GM19099 (cell line): Measurements from ENCODE around the gene CTTNBP2.

Source experiments
- POLR2A ChIP-seq: IDR thresholded peaks from 3 replicates; pipeline ENCODE4 v1.6.1; 2011; ENCODE audit warnings: low read depth; ENCODE audit not compliant: insufficient read length; ENCODE audit errors: extremely low read depth

Gene CTTNBP2

DNA sequence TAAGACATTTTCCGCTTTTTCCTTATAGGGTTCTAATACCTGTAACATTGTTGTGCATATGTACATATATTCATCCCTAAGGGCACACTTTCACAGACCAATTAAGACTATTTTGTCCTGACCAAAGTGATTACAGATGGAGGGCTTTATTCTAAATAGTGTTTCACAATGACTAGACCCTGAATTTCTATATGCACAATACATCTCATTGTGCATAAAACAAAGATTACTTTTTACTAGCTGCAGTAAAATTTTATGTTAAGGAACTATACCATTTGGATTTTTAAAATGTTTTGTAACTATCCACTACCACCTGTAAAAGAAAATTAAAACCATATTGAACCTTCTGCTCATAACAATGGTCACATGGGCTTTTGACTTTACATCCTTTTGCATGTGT lies 87.8 kb downstream of the CTTNBP2 start:
- no peak for TF ChIP-seq POLR2A

DNA sequence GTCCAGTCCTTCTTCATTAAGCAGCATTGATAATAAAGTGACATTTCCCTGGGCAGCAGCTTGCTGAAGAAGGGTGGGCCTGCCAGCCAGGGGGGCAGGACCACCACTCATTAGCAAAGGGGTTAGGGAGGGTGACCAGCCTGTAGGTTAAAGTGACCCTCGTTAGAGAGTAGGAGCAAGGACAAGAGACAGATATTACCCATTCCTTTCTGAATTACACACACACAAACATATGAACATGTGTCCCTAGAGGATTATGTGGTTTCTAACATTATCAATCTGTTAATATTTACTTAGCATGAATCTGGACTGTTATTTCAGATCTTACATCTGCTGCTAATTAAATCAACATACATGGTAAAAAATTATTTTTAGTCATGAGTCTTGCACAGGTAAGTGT lies 88.9 kb downstream of the CTTNBP2 start:
- no peak for TF ChIP-seq POLR2A

DNA sequence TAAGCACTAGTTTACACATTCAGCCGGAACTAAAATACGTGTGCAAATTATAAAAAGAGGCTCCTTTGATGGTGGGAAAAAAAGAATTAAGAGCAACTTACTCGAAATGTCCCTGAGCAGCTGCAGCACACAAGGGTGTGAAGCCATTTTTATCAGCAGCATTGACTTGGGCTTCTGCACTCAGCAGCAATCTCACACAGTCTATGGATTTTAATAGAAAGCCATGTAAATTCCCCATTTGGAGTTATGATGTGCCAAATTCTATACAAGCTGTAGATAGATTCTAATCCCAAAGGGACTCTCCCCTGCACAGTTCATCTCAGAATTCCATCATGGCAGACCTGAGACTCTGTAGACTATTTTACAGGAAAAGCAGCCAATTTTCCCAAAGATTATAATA lies 90.5 kb downstream of the CTTNBP2 start:
- TF ChIP-seq POLR2A = no peak

DNA sequence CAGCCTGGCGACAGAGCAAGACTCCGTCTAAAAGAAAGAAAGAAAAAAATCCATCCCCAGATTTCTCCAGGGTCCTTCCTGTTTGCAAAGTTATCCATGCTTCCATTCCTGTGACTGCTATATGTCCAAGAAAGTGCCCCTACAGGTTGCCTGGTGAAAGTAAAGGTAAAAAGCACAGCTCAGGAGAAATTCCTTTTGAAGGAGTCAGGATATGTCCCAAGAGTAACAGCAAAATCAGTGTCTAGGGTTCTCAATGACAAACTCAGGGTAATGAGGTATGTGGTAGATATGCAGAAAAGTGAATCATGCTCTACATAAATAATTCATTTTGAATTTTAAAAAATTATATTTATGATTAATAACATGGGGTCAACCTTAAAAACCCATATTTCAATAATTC lies 91.5 kb downstream of the CTTNBP2 start:
- TF ChIP-seq POLR2A = no peak

DNA sequence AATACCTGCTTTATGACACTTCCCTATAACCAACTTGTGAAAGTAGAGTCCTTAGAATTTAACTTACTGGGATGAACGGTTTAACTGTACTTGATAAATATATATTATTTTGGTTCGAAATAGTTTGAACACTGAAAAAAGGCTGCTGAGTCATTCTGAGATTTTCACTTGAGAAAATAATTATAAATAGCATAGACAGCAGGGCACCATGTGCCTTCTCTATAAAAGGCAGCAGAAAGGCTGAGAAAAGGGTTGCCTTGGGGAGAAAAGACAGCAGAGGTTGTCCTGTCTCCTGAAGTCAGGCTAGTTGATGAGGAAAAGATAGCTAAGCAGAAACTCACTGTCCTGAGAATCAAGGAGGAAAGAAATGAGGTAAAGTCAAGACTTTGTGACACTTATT lies 92.4 kb downstream of the CTTNBP2 start:
- no peak for TF ChIP-seq POLR2A

DNA sequence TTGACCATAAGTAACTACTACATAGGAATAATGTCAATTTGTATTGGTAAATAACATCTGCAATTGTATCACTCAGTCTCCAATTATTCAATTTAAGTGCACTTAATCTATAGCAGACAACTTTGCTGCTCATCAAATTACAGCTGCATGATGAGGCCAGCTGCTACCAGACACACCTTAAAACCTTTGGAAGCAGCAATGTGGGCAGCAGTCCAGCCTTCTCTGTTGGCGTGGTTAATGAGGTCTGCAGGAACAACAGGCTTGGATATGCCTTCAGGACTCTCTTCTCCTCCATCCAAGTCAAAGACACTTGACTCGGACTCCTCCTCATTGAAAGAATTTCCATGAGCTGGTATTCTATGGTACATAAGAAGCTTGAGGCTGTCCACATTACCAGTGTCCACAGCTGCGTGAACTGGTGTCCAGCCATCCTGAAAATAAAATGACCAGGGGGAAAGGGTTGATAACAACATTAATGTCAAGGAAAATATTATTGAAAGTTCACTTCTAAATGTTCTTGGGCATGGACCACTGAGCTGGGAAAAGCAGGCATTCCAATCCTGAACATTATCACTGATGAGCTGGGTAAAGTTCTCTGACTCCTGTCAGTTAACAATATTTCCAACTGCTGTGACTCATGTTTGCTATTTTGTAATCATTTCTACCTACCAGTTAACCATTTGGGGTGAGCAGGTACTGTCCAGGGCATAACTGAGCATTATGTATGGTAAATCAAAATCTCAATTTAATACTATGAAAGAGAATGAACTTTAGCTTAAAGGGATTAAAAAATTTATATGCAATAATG lies 95.7 kb downstream of the CTTNBP2 start:
- no peak for TF ChIP-seq POLR2A

DNA sequence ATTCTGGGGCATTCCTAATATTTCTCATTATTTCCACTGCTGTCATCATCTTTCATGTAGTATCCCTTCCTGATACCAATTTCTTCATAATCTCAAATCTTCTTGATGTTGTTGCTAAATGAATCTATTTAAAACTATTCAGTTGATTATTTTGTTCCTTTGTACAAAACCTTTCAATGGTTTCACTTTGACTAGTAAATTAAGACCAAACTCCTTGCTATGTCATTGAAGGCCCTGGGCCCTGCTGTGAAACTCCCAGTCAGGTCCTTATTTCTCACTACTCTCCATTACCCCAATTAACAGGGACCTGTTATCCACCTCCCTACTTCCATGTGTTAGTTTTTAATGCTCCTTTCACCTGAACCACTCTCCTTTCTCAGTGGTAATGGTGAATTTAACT lies 97.0 kb downstream of the CTTNBP2 start:
- no peak for TF ChIP-seq POLR2A

DNA sequence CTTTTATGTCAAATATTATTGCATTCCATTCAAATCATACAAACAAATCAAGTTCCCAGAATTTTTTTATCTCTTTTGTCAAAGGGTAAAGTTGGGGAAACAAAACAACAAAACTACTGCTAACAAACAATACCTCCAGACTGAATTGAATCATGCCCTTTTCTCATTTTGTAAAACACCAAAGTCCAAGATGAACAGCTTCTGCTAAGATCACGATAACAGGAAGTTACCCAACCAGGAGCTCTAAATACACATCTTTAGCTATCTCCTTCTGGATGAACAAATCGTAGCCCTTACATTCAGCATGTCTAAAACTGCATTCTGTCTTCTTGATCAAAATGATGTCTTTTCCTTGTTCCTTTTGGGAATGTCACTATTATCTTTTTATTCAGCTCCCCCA lies 97.4 kb downstream of the CTTNBP2 start:
- no peak for TF ChIP-seq POLR2A

DNA sequence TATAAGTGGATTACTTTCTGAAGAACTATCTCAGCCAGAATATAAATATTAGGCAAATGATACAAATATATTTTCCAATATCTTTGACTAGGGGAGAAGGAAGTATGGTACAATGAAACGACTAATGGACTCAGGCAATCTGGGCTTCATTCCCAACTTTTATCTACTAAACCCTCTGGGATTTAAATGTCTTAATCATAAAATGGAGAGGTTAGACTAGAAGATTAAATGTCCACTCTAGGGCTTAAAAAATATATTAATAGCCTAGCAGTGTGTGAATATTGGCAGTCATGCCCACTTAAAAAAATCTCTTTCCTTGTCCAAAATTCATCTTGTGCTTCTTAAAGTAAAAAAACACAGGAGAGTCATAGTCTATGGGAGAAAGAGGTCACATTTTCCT lies 98.3 kb downstream of the CTTNBP2 start:
- TF ChIP-seq POLR2A = no peak

DNA sequence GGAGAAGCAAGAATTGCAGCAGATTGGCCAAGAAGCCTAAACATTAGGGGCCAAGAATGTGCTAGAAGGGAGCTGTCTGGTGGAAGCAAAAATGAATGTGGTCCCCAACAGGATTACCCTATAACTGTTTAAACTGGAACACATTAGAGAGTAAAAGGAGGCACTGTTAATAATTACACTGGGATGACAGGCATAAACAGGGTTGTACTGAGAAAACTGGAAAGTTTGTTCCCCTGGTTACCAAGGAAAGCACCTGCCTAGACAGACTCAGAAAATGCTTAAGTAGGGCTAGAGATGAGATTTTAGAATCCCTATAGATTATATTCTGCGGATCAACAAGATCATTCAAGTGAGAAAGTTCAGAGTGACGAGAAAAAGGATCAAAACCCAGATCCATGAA lies 100.8 kb downstream of the CTTNBP2 start:
- TF ChIP-seq POLR2A = no peak

DNA sequence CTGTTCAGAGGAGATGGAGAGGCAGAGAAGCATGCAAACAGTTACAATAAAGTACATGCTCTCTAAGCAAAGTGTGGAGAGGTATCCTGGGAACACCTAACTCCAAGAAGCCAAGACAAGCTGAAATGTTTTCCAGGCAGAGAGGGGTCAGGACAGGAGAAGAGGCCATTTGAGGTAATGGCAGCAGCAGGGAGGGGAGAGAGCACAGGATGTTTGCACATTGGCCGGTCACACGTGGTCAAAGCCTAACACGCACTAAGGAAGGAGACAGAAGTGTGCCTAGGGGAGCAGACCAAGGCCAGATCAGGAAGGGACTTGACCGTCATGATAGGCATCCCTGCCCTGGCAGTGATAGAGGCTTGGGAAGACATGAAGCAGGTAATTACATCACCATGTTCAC lies 101.5 kb downstream of the CTTNBP2 start:
- no peak for TF ChIP-seq POLR2A

DNA sequence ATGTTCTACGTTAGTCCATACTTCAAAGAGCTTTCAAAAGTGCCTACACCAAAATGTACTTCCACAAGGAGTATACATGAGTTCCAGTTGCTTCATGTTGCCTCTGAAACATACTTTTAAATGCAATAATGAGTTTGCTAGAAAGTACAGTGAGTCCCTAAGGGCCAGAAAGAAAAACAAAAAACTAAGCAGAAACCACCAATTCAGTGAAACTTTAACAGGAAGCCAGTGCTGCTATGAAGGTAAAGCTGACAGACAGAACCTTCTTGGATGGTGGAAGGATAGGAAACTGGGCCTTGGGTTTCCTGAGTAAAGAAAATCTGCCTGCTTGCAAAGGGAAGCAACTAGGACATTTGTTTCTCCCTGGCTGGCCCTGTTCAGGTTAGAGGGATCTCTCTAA lies 104.2 kb downstream of the CTTNBP2 start:
- TF ChIP-seq POLR2A = no peak

DNA sequence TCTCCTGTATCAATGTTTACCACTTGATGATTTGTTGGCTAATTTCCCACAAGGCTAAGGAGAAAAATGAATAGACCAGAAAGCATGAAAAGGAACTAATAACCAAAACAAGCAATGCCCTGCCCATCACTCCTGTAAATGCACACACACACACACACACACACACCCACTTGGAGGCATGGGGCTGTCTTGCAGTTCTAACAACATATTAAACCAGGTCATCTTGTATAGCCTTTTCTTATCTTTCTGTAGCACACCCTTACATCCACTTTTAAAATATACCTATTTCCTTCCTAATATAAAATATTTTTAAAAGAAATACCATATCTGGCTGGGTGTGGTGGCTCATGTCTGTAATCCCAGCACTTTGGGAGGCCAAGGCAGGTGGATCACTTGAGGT lies 105.3 kb downstream of the CTTNBP2 start:
- no peak for TF ChIP-seq POLR2A

DNA sequence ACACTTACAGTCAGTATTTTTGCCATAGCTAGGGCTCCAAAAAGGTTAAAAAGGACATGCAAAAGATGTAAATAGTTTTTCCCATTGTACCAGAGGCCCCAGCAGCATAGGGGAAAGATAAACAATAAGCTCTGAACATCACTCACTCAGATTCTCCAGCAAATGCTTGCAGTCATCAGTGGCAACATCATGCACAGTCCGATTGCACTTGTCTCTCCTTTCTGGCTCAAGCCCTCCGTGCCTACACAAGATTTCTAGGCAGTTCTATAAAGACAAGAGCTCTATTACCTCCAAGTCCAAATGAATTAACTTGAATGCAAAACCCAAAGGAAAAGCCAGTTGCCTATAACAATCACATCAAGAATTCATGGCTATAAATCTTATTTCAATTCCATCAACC lies 106.3 kb downstream of the CTTNBP2 start:
- no peak for TF ChIP-seq POLR2A

DNA sequence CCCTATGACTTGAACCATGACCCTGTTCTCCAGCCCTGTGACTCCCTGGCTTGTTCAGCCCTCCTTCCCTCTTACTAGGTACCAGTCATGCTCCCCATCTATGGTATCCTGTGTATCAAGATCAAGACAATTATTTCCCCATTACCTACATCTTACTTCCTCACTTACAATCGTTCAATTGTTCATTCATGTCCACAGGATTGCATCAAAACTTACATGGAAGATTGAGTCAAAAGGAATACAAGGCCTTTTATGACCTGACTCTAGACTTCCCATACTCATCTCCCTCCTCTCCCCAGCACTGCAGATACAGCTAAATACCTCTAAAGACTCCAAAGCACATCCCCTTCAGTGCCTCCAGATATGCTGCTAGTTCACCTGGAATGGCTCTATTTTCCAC lies 109.2 kb downstream of the CTTNBP2 start:
- no peak for TF ChIP-seq POLR2A

DNA sequence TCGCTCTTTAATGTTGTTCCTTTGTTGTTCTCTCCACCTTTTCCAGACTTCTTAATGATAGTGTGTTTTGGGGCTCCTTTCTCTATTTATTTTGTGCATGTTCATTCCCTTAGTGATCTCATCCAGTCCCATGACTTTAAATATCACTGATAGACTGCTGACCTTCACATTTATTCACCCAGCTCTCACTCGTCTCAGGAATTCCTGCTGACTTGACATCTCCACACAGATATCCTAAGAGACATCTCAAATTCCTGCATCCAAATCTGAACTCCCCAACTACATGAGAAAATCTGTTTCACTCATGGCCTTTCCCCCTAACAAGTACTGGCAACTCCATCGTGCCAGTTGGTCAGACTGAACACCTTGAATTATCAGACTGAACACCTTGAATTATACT lies 111.2 kb downstream of the CTTNBP2 start:
- no peak for TF ChIP-seq POLR2A
